SKM-1 (cell line): Measurements from ENCODE around the gene MRPS11.
"Not testable (repeated sequence)": the region's sequence is repeated elsewhere in the genome, so short reads cannot be mapped to it uniquely, and the experiment has no call there.

ENCODE experiments used
- DNase-seq: peaks from one replicate; lab custom pipeline; 2025; ENCODE audit not compliant: unreplicated experiment; lab: John Stamatoyannopoulos, UW

The MRPS11 gene

GRCh38 chr15:88489321-88489720 is 21.8 kb downstream of the MRPS11 start:
- no peak for DNase-seq

GRCh38 chr15:88490036-88490435 is 22.5 kb downstream of the MRPS11 start:
- DNase-seq = no peak

GRCh38 chr15:88491158-88491557 is 23.6 kb downstream of the MRPS11 start:
- no peak for DNase-seq

- no peak for DNase-seq
These were observed 26.3 kb downstream of the MRPS11 start for GRCh38 chr15:88493844-88494243.

- DNase-seq = no peak
These were observed 29.7 kb downstream of the MRPS11 start for GRCh38 chr15:88497109-88497765.

- no peak for DNase-seq
These were observed 31.5 kb downstream of the MRPS11 start for GRCh38 chr15:88498996-88499395.

GRCh38 chr15:88504445-88504844 is 36.9 kb downstream of the MRPS11 start:
- DNase-seq = no peak

GRCh38 chr15:88505721-88506120 is 38.2 kb downstream of the MRPS11 start:
- no peak for DNase-seq

GRCh38 chr15:88506628-88507027 is 39.1 kb downstream of the MRPS11 start:
- DNase-seq = no peak

GRCh38 chr15:88509321-88509720 is 41.8 kb downstream of the MRPS11 start:
- DNase-seq = no peak

GRCh38 chr15:88509964-88510363 is 42.5 kb downstream of the MRPS11 start:
- DNase-seq = no peak

- DNase-seq = no peak
These were observed 43.7 kb downstream of the MRPS11 start for GRCh38 chr15:88511161-88511560.

- no peak for DNase-seq
These were observed 44.6 kb downstream of the MRPS11 start for GRCh38 chr15:88512078-88512477.

GRCh38 chr15:88512601-88513000 is 45.1 kb downstream of the MRPS11 start:
- no peak for DNase-seq

GRCh38 chr15:88513195-88513594 is 45.7 kb downstream of the MRPS11 start:
- no peak for DNase-seq

- DNase-seq = no peak
These were observed 51.4 kb downstream of the MRPS11 start for GRCh38 chr15:88518903-88519302.

GRCh38 chr15:88524094-88524493 is 56.6 kb downstream of the MRPS11 start:
- not testable (repeated sequence) for DNase-seq

- no peak for DNase-seq
These were observed 57.9 kb downstream of the MRPS11 start for GRCh38 chr15:88525418-88525817.

- no peak for DNase-seq
These were observed 58.9 kb downstream of the MRPS11 start for GRCh38 chr15:88526247-88526879.

- DNase-seq = no peak
These were observed 61.6 kb downstream of the MRPS11 start for GRCh38 chr15:88529021-88529630.
